ENCODE results near the gene GRIN3B.
"Not testable (repeated sequence)": the region's sequence is repeated elsewhere in the genome, so short reads cannot be mapped to it uniquely, and the experiment has no call there.

GRIN3B gene

DNA sequence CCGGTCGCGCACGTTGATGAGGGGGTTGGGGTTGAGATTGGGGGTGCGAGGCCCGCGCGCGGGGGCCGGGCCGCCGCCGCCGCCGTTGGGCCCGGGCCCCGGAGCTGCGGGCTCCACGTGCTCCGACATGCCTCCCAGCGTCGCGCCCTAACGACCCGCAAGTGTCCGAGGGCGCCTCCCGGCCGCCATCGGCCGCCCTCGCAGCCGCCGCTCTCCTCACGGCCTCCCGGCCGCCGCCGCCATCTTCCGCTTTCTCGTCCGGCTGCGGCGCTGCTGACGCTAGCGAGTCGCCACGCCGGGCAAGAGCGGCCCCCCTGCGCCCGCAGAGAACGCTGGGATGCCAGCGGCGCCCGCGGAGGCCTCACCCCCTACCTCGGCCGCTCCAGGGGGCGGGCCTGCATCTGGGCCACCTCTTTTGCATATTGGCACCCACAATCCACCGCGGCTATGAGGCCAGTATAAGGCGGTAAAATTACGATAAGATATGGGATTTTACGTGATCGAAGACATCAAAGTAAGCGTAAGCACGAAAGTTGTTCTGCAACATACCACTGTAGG is 20.7 kb downstream of the GRIN3B start, which contains the start of gene TMEM259:
Gene TMEM259 (minus strand): TSS at position 256 of the 558 bp plus-strand sequence. CDS start 127 bp downstream, at position 129.
- TF ChIP-seq, protein P1, sequence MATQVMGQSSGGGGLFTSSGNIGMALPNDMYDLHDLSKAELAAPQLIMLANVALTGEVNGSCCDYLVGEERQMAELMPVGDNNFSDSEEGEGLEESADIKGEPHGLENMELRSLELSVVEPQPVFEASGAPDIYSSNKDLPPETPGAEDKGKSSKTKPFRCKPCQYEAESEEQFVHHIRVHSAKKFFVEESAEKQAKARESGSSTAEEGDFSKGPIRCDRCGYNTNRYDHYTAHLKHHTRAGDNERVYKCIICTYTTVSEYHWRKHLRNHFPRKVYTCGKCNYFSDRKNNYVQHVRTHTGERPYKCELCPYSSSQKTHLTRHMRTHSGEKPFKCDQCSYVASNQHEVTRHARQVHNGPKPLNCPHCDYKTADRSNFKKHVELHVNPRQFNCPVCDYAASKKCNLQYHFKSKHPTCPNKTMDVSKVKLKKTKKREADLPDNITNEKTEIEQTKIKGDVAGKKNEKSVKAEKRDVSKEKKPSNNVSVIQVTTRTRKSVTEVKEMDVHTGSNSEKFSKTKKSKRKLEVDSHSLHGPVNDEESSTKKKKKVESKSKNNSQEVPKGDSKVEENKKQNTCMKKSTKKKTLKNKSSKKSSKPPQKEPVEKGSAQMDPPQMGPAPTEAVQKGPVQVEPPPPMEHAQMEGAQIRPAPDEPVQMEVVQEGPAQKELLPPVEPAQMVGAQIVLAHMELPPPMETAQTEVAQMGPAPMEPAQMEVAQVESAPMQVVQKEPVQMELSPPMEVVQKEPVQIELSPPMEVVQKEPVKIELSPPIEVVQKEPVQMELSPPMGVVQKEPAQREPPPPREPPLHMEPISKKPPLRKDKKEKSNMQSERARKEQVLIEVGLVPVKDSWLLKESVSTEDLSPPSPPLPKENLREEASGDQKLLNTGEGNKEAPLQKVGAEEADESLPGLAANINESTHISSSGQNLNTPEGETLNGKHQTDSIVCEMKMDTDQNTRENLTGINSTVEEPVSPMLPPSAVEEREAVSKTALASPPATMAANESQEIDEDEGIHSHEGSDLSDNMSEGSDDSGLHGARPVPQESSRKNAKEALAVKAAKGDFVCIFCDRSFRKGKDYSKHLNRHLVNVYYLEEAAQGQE (IDR thresholded peaks at IDR 0.05; ENCODE audit: insufficient replicate concordance, low read depth): peak; percentile 69
- TF ChIP-seq SPI1 (IDR thresholded peaks at IDR 0.05; ENCODE audit: borderline replicate concordance, low read depth): peak; percentile 28; the same call in 1 of the 2 replicates
- peak; percentile 42; the same call in 1 of the 2 replicates for TF ChIP-seq POLR2AphosphoS5 (IDR thresholded peaks at IDR 0.05; ENCODE audit: low read depth)
- no peak for TF ChIP-seq GABPA (IDR thresholded peaks at IDR 0.05; ENCODE audit: low read depth)
- no peak for TF ChIP-seq CTCF (IDR thresholded peaks at IDR 0.05; ENCODE audit: insufficient read depth, low read length)
- Histone ChIP-seq H3K27me3 (ENCODE audit: insufficient read depth, poor library complexity, severe bottlenecking) (no peaks in the 10 kb centered on the region), H3K27ac (replicated peaks) (peak within 1 kb of the TSS; percentile 98), H3K4me3 (replicated peaks; ENCODE audit: insufficient read depth, low read length) (peak within 1 kb of the TSS; percentile 95)
- peak; percentile 93 to 97 for DNase-seq (ENCODE audit: low read depth in 1 of 2, low spot score in 1 of 2)

DNA sequence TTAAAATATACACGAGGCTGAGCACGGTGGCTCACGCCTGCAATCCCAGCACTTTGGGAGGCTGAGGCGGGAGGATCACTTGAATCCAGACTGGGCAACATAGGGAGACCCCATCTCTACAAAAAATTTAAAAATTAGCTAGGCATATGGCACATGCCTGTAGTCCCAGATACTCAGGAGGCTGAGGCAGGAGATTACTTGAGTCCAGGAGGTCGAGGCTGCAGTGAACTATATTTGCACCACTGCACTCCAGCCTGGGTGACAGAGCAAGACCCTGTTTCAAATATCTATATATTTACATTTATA is 23.6 kb downstream of the GRIN3B start:
- not testable (repeated sequence) for H3K4me3 ChIP-seq (replicated peaks; ENCODE audit: insufficient read depth, low read length); H3K27me3 ChIP-seq (ENCODE audit: insufficient read depth, poor library complexity, severe bottlenecking); H3K27ac ChIP-seq (replicated peaks); DNase-seq (ENCODE audit: low read depth in 1 of 2, low spot score in 1 of 2)

DNA sequence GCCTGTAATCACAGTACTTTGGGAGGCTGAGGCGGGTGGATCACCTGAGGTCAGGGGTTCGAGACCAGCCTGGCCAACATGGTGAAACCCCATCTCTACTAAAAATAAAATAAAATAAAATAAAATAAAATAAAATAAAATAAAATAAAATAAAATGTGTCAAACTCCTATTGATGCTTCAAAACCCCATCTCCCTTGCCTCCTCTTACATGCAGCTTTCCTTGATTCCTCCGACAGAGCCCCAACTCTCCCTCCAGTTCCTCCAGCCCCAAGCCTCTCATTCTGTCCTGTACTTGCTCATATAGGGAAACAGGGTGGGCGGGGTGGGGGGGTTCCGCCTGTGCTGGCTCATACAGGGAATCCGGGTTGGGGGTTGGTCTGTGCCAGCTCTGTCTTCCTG is 24.9 kb downstream of the GRIN3B start:
- DNase-seq (ENCODE audit: low read depth in 1 of 2, low spot score in 1 of 2); H3K27me3 ChIP-seq (ENCODE audit: insufficient read depth, poor library complexity, severe bottlenecking); H3K4me3 ChIP-seq (replicated peaks; ENCODE audit: insufficient read depth, low read length); H3K27ac ChIP-seq (replicated peaks): not testable (repeated sequence)

GRCh38 chr19:1025960-1026782 is 26.0 kb downstream of the GRIN3B start, which contains the start of gene CNN2:
Gene CNN2 (plus strand): TSS chr19:1026608. CDS start chr19:1026662, 54 bp downstream.
- H3K27me3 ChIP-seq (ENCODE audit: insufficient read depth, poor library complexity, severe bottlenecking): no peaks in the 10 kb centered on the region
- DNase-seq (ENCODE audit: low read depth in 1 of 2, low spot score in 1 of 2): peak in 1 of 2 experiments; percentile 72
- TF ChIP-seq POLR2AphosphoS5 (IDR thresholded peaks at IDR 0.05; ENCODE audit: low read depth) (no peak), SPI1 (IDR thresholded peaks at IDR 0.05; ENCODE audit: borderline replicate concordance, low read depth) (no peak), CTCF (IDR thresholded peaks at IDR 0.05; ENCODE audit: insufficient read depth, low read length) (no peak), GABPA (IDR thresholded peaks at IDR 0.05; ENCODE audit: low read depth) (no peak)
- TF ChIP-seq, protein P1 (IDR thresholded peaks at IDR 0.05; ENCODE audit: insufficient replicate concordance, low read depth): no peak
- H3K4me3 ChIP-seq (replicated peaks; ENCODE audit: insufficient read depth, low read length): peak within 1 kb of the TSS; percentile 75
- peak within 1 kb of the TSS; percentile 96 for H3K27ac ChIP-seq (replicated peaks)
